Activated CD4-positive, alpha-beta T cell treated with anti-CD3 and anti-CD28 coated beads, Interleukin-2, amount 50 U/mL, for 16 hours (primary cell): ENCODE data around the gene REC8.
A peak's percentile ranks its signal among the peaks of the same experiment; 100 is the strongest.

ENCODE experiments used
- DNase-seq: peaks from one replicate; pipeline ENCODE4 v3.0.0-alpha.2; 2020

REC8 gene

DNA sequence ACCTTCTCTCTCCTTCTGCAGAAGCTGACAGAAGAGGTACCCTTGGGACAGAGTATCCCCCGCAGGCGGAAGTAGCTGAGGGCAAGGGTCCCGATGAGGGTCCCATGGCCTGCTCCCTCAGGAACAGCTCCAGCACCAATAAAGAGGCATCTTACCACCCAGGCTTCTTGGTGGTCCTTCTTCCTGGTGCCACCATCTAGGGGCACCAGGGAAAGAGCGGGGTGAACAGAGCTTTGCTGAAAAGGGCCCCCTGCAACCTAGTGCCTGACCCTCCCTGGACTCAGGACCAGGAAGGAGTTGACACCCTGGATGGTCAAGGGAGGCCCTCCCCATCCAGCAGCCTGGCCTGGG, 11.4 kb upstream of the REC8 start:
- no peak for DNase-seq

DNA sequence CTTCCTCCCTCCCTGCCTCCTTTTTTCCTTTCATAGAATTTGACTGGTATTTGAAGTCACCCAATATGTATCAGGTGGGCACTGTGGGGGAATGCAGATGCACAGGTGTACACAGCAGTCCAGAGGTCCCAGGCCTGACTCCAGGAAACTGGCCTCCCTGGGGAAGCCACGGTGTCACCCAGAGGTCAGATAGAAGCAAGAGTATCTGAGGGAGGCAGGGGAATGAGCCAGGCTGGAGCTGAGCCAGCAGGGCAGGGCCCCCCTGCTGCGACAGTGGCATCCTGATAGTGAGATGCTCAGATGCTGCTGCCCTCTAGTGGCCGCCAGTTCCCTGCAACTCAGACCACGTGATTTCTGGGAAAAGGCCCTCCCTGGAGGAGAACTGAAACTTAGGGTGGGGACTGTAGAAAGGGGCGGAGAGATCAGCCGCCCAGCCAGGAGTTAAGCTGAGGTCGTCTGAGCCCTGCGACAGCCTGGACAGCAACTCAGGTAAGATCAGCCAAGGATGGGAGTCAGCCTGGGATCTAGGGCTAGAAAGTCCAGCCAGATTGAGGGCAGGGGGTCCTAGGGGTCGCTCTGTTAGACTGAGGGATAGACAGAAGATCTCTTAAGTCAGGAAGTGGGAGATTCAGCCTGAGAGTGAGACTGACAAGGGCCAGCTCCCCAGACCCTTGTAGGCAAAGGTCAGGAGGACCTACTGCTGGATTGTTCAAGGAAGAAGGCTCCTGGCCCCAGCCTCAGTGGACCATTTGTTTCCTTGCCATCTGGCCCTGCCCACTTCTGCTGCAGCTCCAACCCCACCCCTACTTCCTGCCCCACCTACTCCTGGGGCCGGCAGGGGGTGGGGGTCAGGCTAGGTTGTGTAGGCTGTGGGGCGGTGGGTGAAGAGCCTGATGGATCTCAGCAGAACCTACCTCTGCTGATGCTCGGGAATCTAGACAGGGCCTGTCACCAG, 10.8 kb upstream of the REC8 start, which contains the start of gene IRF9:
TSS of gene IRF9 (plus strand) at position 416 of the 955 bp plus-strand sequence. CDS start 880 bp downstream, outside the sequence.
- peak; percentile 98 for DNase-seq

DNA sequence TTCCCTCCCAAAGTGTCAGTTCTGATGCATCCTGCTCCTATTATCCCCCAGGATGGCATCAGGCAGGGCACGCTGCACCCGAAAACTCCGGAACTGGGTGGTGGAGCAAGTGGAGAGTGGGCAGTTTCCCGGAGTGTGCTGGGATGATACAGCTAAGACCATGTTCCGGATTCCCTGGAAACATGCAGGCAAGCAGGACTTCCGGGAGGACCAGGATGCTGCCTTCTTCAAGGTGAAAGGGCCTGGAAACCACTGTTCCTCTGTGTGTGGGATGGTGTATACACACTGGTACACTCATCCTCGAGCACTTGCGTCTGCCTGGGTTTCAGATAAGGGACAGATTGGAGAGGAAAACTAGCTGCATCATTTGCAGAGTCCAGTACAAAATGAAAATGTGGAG, 9.8 kb upstream of the REC8 start:
- no peak for DNase-seq

DNA sequence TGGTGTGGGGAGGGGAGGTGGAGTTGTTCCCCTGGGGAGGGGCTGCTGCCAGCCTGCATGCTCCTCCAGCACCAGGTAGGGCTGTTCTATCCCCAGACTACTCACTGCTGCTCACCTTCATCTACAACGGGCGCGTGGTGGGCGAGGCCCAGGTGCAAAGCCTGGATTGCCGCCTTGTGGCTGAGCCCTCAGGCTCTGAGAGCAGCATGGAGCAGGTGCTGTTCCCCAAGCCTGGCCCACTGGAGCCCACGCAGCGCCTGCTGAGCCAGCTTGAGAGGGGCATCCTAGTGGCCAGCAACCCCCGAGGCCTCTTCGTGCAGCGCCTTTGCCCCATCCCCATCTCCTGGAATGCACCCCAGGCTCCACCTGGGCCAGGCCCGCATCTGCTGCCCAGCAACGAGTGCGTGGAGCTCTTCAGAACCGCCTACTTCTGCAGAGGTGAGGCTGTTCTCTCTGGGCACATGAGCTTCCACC, 7.3 kb upstream of the REC8 start:
- no peak for DNase-seq

DNA sequence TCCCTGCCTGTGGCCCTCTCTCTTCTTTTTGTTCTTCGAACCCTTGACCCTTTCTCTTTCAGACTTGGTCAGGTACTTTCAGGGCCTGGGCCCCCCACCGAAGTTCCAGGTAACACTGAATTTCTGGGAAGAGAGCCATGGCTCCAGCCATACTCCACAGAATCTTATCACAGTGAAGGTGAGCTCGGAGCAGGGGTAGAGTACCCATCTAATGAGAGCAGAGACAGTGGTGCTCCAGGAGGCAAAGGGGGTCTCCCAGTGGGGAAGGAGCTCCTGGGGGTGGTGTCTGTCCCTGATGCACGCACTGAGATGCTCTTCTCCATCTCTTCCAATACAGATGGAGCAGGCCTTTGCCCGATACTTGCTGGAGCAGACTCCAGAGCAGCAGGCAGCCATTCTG, 6.1 kb upstream of the REC8 start:
- no peak for DNase-seq

DNA sequence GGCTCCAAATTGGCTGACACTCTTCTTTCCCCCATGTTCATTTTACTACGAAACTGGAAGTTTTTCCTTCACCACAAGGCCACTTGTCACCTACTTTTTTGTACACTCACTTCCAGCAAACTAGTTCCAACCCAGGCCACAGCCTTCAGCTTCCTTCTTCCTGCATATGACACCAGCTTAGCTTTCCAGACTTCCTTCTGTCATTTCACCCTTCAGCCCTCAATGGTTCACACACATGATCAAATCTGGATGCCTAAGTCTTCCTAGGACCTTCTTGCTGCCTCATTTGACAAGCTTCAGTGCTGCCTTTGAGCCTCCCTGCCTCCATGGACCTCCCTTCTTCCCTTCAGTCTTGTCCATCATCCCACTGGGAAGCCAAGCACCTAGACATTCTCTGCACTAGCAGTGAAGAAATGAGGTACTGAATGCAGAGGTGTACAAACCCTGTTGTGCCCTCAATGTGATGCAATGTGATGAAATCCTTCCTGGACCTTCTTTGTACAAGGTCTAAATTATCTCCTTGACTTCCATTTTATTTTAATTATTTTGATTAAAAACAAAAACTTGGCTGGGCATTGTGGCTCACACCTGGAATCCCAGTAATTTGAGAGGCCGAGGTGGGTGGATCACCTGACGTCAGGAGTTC, 4.3 kb upstream of the REC8 start:
- DNase-seq = no peak

DNA sequence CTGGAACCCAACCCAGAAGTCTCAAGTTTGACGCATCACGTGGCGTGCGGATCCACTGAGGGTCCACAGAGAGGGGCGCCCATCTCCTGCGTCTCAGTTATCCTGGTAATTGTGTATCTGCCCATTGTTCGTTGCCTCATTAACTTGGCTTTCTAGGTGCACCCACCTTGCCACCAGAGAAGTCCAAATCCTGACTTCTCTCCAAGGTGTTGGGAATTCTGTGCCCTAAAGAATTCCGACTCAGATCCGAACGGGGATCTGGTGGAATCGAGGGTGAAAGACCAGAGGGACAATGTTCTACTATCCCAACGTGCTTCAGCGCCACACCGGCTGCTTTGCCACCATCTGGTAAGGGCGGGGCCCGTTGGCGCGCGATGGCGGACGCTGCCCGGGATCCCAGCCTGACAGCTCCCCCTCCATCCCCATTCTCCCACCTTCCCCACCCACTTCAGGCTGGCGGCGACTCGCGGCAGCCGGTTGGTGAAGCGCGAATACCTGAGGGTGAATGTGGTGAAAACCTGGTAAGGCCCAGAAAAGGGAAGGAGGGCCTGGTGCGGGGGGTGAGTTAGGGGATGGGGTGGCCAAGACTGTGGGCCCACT, 481 bp downstream of the REC8 start:
- no peak for DNase-seq

DNA sequence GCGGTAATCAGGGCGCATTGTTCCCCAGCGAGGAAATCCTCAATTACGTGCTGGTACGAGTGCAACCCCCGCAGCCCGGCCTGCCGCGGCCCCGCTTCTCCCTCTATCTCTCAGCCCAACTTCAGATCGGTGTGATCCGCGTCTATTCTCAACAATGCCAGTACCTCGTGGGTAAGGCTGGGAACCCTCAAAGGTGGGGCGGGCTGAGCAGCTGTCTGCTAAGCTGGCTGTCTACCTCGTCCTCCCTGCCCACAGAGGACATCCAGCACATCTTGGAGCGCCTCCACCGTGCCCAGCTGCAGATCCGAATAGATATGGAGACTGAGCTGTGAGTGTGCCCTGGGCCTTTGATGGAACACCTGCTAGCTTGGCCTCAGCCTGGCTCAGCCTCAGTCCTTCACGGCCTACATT, 996 bp downstream of the REC8 start:
- no peak for DNase-seq

DNA sequence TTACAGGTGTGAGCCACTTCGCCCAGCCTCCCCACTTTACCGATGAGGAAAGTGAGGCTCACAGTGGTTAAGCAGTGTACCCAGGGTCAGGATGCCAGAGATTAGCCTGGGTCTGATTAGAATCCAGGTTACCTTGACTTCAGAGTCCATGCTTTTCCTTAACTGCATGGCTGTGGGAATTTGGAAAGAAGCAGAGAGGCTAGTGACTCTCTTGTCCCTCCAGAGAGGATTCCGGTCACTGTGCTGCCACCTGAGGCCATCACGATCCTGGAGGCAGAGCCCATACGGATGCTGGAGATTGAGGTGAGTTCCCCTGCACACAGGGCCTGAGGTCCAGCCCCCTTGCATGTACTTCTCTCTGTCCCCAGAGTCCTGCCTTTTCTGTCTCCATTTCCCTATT, 4.7 kb downstream of the REC8 start:
- no peak for DNase-seq

DNA sequence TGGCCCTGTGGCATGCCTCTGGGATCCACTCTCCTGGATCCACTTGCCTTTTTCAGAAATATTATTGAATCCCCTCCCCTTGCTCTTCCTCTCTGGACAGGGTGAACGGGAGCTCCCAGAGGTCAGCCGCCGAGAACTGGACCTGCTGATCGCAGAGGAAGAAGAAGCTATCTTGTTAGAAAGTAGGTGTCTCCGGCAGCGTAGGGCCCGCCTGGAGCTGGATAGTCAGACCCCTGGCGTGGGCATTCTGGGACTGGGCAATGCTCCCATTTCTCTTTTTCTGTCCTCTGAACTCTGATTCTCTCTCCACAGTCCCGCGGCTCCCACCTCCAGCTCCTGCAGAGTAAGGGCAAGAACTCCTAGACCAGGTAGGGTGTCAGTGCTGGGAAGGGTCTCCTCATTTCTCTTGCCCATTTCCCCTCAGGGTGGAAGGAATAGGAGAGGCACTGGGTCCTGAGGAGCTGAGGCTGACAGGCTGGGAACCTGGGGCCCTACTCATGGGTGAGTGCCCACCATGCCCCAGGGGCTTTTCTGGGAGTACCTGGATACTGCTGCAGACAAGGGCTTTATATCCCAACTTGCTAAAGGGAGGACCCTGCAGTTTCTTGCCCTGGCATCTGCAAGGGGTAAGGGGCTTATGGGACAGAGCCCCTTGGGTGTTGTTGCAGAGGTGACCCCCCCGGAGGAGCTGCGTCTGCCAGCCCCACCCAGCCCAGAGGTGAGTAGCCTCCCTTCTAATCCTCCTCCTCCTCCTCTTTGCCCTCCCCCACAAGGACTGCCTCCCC, 5.4 kb downstream of the REC8 start:
- DNase-seq = no peak

DNA sequence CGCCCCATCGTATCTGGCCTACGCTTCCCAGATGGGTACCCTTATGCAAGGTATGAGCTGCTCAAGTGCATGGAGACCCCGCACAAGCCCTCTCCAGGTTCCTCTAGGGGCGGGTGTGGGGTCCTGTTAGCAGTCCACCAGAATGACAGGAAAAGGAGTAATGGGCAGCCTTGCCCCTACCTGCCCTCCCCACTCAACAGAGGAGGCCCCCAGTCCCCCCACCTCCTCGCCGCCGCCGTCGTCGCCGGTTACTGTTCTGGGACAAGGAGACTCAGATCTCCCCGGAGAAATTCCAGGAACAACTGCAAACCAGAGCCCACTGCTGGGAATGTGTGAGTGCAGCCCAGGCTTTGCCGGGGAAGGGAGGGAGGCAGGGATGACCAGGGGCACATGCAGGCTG, 6.0 kb downstream of the REC8 start:
- no peak for DNase-seq

DNA sequence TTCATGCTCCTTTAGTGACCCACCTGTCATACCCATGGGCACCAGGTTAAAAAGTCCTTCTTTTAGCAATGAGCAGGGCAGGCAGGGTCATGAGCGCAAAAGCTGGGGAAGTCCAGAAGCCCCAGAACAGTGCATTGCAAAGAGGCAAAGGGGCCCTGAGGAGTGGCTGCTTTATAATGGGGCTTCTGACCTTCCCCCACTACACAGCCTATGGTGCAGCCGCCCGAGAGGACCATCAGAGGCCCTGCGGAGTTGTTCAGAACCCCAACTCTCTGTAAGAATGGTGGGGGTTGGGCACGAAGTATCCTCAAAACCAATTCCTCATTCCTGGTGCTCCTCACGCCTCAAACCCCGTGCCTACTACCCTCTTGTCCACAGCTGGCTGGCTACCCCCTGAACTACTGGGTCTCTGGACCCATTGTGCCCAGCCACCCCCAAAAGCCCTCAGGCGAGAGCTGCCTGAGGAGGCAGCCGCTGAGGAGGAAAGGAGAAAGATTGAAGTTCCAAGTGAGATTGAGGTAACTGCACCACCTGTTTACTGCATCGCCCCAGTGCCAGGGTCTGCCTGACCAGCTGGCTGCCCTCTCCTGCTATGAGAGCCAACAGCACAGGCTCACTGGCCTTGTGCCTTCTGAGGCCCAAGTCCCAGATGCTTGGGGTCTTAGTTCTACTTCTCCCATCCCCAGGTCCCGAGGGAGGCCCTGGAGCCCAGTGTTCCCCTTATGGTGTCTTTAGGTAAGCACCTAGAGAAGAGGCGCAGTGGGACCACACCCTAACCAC, 6.7 kb downstream of the REC8 start:
- DNase-seq = no peak

DNA sequence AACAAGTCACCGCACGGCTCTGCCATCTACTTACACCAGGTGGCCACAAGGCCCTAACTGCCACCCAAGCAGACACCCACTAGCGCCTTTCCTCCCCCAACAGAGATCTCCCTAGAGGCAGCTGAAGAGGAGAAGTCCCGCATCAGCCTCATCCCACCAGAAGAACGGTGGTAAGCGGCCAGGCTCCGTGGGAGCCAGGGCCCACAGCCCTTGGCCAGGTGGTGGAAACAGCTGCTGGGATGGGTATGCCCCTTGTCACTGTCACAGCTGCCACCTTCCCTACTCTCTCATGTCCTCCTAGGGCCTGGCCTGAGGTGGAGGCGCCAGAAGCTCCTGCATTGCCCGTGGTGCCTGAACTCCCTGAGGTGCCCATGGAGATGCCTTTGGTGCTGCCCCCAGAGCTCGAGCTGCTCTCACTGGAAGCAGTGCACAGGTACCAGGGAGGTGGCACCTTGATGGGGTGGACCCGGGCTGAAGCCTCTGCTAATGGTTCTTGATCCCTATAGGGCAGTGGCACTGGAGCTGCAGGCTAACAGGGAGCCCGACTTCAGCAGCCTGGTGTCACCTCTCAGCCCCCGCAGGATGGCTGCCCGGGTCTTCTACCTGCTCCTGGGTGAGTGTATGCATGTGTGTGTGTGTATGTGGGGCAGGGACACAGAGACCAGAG, 7.5 kb downstream of the REC8 start:
- no peak for DNase-seq

DNA sequence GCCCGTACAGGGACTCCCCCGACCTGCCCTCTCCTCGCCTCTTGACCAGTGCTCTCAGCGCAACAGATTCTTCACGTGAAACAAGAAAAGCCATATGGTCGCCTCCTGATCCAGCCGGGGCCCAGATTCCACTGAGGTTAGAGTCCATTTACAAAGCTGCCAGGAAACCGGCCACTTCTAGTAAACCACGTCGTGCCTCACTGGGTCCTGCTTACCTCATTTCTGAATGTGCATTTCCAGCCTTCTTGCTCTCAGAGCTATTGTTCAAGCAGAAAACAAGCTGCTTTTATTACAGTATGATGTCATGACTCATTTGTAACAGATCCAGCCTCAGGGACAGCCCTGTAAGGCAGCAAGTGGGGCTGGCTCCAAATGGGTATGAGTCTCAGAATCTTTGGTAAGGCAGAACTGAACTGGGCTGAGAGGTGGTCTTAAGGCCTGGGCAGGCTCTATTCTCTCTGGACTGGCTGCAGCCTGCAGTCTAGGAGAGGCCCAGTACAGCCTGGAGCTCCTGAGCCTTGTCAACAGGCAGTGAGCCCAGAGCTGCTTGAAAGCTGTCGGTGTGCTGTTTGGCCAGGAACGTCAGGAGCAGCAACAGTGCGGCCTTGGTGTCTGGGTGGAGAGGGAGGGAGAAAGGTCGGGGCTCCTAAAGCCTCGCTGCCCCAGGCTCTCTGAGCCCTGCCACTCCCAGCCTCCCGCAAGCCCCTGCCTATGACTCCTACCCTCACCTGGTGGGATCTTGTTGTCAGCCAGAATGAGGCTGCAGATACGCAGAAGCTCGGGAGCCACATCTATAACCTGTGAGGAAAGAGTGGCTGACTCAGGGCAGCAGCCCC, 8.3 kb downstream of the REC8 start:
- no peak for DNase-seq

DNA sequence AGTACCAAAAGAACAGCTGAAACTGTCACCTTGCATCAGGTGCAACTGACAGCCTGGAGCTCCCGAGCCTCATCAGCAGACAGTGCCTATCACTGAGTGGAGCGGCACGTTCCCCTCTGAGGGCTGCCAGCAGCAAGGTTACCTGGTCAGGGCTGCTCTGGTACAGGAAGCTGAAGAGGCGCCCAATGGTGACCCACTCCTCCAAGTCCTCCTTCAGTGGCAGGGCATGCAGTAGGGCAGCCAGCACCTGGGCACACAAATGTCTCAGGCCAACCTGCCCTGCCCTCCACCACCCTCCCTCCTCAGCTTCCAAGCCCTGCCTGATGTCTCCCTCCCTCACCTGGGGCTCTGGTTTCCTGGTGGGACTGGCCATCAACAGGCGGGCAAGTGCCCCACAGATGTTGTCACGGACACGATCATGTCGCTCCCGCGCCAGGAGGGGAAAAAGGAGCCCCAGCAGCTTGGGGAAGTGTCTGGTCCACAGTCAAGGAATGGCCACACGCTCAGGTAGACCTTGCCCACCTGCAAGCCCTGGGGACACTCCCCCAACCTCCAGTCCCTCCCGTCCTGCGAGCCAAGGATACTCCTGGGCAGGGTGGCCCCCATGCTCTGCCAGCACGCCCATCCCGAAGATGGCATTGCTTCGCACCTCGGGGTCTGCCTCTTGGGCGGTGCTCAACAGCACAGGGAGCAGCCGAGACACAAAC, 9.6 kb downstream of the REC8 start:
- no peak for DNase-seq

DNA sequence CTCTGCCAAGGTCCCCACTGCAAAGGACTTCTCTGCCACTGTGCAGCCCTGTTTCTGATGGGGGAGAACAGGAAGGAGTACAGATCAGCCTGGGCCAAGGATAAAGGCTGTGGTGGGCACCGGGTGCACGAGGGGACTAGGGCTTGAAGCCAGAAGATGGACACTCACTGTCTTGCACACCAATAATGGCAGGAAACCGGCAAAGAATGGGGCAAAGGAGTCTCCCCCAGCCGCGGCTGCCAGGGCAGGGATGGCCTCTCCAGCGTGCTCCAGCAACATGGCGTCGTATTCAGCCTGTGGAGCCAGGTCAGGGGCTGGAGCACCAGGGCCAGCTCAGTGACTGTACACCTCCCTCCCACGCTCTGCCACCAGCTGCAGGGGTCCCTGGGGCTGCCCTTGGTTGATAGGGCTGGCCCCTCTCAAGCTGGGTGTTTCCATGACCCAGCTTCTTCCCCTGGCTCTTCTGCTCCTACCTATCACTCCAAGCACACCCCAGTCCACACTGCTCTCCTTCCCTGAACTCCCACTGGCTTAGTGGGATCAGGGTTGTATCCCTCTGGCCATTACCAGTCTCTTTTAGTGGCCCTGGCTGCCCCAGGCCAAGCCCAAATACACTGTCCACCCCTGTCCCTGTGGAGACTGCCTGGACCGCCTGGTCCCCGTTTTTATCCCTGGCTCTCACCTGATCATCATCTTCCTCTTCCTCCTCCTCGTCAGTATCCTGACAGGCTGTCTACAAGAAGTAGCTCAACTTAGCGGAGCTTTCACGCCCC, 10.4 kb downstream of the REC8 start:
- no peak for DNase-seq

DNA sequence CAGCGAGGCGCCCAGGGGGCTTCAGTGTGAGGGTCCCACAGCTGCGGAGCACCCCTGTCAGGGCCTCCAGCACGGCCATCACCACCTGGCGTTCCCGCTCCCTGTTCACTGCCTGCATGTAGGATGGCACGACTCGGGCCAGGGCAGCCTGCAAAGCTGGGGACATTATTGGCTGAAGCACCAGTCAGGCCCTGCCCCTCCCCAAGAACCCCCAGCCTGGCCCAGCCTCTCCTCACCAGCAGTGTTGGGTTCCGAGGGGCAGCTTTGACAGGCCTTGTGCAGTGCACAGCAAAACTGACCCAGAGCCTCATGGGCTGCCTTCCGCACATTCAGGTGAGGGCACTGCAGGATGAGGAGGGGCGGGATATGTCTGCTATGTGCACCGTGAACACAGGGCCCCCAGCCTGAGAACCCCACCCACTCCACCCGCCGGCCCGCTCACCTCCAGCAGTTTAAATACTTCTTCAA, 11.2 kb downstream of the REC8 start:
- DNase-seq = no peak

DNA sequence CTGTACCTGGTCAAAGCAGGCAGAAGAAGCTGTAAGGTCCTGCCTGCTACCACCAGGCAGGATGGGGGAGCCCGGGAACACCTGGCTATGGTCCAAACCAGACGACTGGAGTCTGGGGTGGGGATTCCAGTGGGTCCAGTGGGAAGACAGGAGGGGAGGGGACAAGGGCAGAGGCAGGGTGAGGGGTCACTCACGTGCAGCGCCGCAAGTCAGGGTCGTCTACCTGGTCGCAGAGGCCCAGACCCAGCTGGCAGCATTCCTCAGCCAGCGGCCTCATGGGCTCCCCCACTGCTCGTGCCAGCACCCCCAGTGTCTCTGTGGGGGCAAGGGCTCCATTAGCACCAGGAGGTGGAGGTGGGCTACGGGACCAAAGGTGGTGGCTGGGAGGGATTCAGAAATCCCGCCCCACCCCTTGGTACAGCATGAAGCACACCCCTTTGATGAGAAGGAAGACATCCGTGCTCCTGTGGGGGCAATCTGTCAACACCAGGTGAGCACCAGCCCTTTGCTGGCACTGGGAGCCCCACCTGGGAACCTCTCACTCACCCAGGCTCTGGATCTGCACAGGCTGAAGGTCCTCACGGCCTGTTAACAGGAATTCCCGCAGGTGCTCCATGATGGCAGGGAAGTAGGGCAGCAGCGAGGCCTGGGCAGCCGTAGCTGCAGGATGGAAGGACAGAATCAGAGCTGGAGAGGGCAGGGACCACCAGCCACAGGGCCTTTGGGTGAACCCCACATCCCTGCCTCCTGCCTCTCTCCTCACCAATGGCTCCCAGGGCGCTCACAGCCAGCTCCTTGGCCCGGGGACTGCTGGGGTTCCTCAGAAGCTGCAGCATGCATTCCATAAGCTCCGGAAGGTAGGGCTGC, 12.5 kb downstream of the REC8 start:
- DNase-seq = no peak
